Fibroblast of pulmonary artery (primary cell): Measurements from ENCODE around the gene FAF1.

ENCODE experiments used
- DNase-seq: peaks from one replicate; pipeline ENCODE4 v3.0.0-alpha.2; 2010; ENCODE audit warnings: low read depth
- H3K4me3 ChIP-seq: replicated peaks from 2 replicates; pipeline ENCODE4 v1.5.1; 2011; ENCODE audit warnings: low read depth, mild to moderate bottlenecking, control low read depth, low read length, moderate library complexity
- CTCF ChIP-seq: IDR thresholded peaks from 2 replicates; pipeline ENCODE4 v1.5.1; 2011; ENCODE audit warnings: mild to moderate bottlenecking, control low read depth, low read length, inconsistent platforms; ENCODE audit errors: missing control alignments

FAF1 gene

DNA sequence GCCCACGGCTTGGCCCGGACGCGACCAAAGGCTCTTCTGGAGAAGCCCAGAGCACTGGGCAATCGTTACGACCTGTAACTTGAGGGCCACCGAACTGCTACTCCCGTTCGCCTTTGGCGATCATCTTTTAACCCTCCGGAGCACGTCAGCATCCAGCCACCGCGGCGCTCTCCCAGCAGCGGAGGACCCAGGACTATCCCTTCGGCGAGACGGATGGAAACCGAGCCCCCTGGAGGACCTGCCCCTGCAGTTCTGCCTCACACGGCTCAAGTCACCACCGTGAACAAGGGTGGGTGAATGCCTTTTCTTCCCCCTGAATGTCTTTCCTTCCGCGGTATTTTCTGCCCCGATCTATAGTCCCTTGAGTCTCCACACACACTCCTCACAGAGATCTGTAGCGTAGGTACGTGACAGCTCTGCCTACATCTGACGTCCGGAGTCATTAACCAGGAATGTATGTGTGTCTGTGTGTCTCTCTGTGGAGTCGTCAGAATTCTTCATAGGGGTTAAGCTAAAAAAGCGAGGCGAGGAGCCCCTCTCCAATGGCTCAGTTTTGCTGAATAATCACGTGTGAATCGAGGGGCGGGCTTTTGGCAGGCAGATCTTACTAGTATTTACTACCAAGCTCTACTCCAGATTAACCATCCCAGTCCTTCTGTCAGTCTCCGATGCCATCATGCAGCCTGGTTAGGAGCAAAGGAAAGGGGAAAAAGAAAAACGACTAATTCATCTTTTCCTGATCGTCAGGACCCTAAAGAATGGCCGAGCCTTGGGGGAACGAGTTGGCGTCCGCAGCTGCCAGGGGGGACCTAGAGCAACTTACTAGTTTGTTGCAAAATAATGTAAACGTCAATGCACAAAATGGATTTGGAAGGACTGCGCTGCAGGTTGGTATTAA lies 9.8 kb upstream of the FAF1 start, which contains the start of gene CDKN2C:
Gene CDKN2C (plus strand): TSS at position 635 of the 898 bp plus-strand sequence. CDS start 124 bp downstream, at position 759.
- TF ChIP-seq CTCF: peak; percentile 11
- peak; percentile 80 for DNase-seq
- peak within 1 kb of the TSS; percentile 97 for H3K4me3 ChIP-seq

GRCh38 chr1:50968821-50969610 lies 8.9 kb upstream of the FAF1 start:
- H3K4me3 ChIP-seq: peak overlapping the region; percentile 97
- peak; percentile 12 for DNase-seq

GRCh38 chr1:50968158-50968820 lies 8.2 kb upstream of the FAF1 start:
- peak; percentile 24 for TF ChIP-seq CTCF
- peak overlapping the region; percentile 97 for H3K4me3 ChIP-seq
- peak; percentile 91 for DNase-seq

More at GRCh38 chr1:50968821-50969610, 8.9 kb upstream of the FAF1 start:
- TF ChIP-seq CTCF: no peak

- peak overlapping the region; percentile 97 for H3K4me3 ChIP-seq
- no peak for TF ChIP-seq CTCF
- no peak for DNase-seq
Measured at GRCh38 chr1:50967416-50968157, 7.5 kb upstream of the FAF1 start.

GRCh38 chr1:50966991-50967390 lies 6.9 kb upstream of the FAF1 start:
- TF ChIP-seq CTCF: no peak
- H3K4me3 ChIP-seq: no peak overlapping the region
- DNase-seq: no peak

DNA sequence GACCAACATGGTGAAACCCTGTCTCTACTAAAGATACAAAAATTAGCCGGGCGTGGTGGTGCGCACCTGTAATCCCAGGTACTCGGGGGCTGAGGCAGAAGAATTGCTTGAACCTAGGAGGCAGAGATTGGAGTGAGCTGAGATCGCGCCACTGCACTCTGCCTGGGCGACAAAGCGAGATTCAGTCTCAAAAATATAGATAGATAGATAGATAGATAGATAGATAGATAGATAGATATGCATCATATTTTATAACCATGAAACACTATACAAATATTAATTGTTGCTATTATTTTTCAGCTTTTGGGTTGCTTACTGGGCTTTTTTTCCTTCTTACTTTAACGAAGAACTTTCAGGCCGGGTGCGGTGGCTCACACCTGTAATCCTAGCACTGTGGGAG lies 4.8 kb upstream of the FAF1 start:
- no peak overlapping the region for H3K4me3 ChIP-seq
- TF ChIP-seq CTCF: no peak

More for the DNA sequence above, 4.8 kb upstream of the FAF1 start:
- DNase-seq: no peak
